ENCODE results near the gene CTNNA2. TPM values are rescaled to one million over a fixed set of nuclear protein-coding genes. Genes with fewer than 3 reads are reported as not detected.

The CTNNA2 gene
- total and polyA plus RNA-seq, 9 of the 15 experiments (the other 6 are each of a cell fraction or from before 2014, with no cell fraction given): 0.03 to 0.40 (median 0.15) TPM

- intact Hi-C loops (cut with micrococcal nuclease) (no loop called here), in situ Hi-C loops (cut with MboI) (no loop called here)
- ATAC-seq: no peak
- no peaks in the 10 kb centered on the region for H4K20me1 ChIP-seq (replicated peaks; ENCODE audit: control insufficient read depth, insufficient read depth, low read length)
- no peaks in the 10 kb centered on the region for H3K36me3 ChIP-seq (ENCODE audit: control insufficient read depth, insufficient read depth, low read length)
- no peak for TF ChIP-seq GTF2E2 (tag; IDR thresholded peaks at IDR 0.05)
- TF ChIP-seq ZNF76 (CRISPR knock-in tag; IDR thresholded peaks at IDR 0.05; ENCODE audit: borderline replicate concordance): no peak
- no peak for TF ChIP-seq MCM2 (IDR thresholded peaks at IDR 0.05; ENCODE audit: low read depth)
- TF ChIP-seq ZNF197 (CRISPR knock-in tag; IDR thresholded peaks at IDR 0.05; ENCODE audit: low read depth): no peak
- no peak for TF ChIP-seq ZFP30 (CRISPR knock-in tag; IDR thresholded peaks at IDR 0.05; ENCODE audit: borderline replicate concordance)
- ChIA-PET CTCF (ENCODE audit: low intra/inter-chr PET ratio) (no interaction called here), POLR2A (no interaction called here)
- 0% methylated on average over 4 of the region's 4 CpGs for WGBS (ENCODE audit: insufficient coverage, low coverage, missing lambda C conversion rate)
- no peak overlapping the region for H2AFZ ChIP-seq (ENCODE audit: low read depth, low read length)
- no TSS peak for BruUV-seq (replicated peaks)
- H3K27me3 ChIP-seq (ENCODE audit: control insufficient read depth in 2 of 2, insufficient read depth in 2 of 2, low read length in 2 of 2): no peaks in the 10 kb centered on the region
- H3K4me2 ChIP-seq (ENCODE audit: insufficient read depth, low read length): no peak overlapping the region
- H3K4me1 ChIP-seq (replicated peaks in 1 of 2; ENCODE audit: control insufficient read depth in 2 of 2, insufficient read depth in 2 of 2, low read length in 2 of 2): no peaks in the 10 kb centered on the region
- H3K9me3 ChIP-seq (replicated peaks; ENCODE audit: control insufficient read depth, insufficient read depth, low read depth, low read length): no peaks in the 10 kb centered on the region; the same call in 1 of the 2 replicates
- H3K4me3 ChIP-seq: no peak overlapping the region
- H3K79me2 ChIP-seq (ENCODE audit: control insufficient read depth, insufficient read depth, low read length): no peaks in the 10 kb centered on the region
- no peaks in the 10 kb centered on the region for H3K9me1 ChIP-seq (ENCODE audit: control insufficient read depth, insufficient read depth, low read length)
- DNase-seq (ENCODE audit: extremely low read depth in 1 of 4, low spot score in 3 of 4): no peak
- H3K27ac ChIP-seq (ENCODE audit: extremely low read depth, low read depth, low read length): no peak overlapping the region
- FAIRE-seq: no peak
- no peak overlapping the region for H3K9ac ChIP-seq (ENCODE audit: insufficient read depth in 1 of 2, low read depth in 2 of 2, low read length in 2 of 2)
Measured at GRCh38 chr2:80560326-80560725, 1047.5 kb downstream of the CTNNA2 start.

GRCh38 chr2:80568011-80568410 lies 1055.2 kb downstream of the CTNNA2 start:
- Histone ChIP-seq H3K9me1 (ENCODE audit: control insufficient read depth, insufficient read depth, low read length) (no peaks in the 10 kb centered on the region), H3K4me1 (replicated peaks in 1 of 2; ENCODE audit: control insufficient read depth in 2 of 2, insufficient read depth in 2 of 2, low read length in 2 of 2) (no peaks in the 10 kb centered on the region), H3K27ac (ENCODE audit: extremely low read depth, low read depth, low read length) (no peak overlapping the region), H3K4me3 (no peak overlapping the region), H3K4me2 (ENCODE audit: insufficient read depth, low read length) (no peak overlapping the region), H4K20me1 (replicated peaks; ENCODE audit: control insufficient read depth, insufficient read depth, low read length) (no peaks in the 10 kb centered on the region), H3K79me2 (ENCODE audit: control insufficient read depth, insufficient read depth, low read length) (no peaks in the 10 kb centered on the region), H3K9me3 (replicated peaks; ENCODE audit: control insufficient read depth, insufficient read depth, low read depth, low read length) (no peaks in the 10 kb centered on the region), H3K9ac (ENCODE audit: insufficient read depth in 1 of 2, low read depth in 2 of 2, low read length in 2 of 2) (no peak overlapping the region), H2AFZ (ENCODE audit: low read depth, low read length) (no peak overlapping the region), H3K36me3 (ENCODE audit: control insufficient read depth, insufficient read depth, low read length) (no peaks in the 10 kb centered on the region), H3K27me3 (ENCODE audit: control insufficient read depth in 2 of 2, insufficient read depth in 2 of 2, low read length in 2 of 2) (no peaks in the 10 kb centered on the region)
- 0% methylated on average over 3 of the region's 3 CpGs for WGBS (ENCODE audit: insufficient coverage, low coverage, missing lambda C conversion rate)
- DNase-seq (ENCODE audit: extremely low read depth in 1 of 4, low spot score in 3 of 4) (no peak), FAIRE-seq (no peak), ATAC-seq (no peak)
- in situ Hi-C loops (cut with MboI) (no loop called here), intact Hi-C loops (cut with micrococcal nuclease) (no loop called here)
- ChIA-PET CTCF (ENCODE audit: low intra/inter-chr PET ratio) (no interaction called here), POLR2A (interaction anchor here (0.7 kb wide), 1 partner anchor 718 kb away, joined by 3 read pairs; no protein-coding TSS in a partner anchor)
- no TSS peak for BruUV-seq (replicated peaks)
- TF ChIP-seq CAMTA2 (CRISPR knock-in tag; conservative IDR thresholded peaks at IDR 0.05): no peak
- TF ChIP-seq, protein P1, sequence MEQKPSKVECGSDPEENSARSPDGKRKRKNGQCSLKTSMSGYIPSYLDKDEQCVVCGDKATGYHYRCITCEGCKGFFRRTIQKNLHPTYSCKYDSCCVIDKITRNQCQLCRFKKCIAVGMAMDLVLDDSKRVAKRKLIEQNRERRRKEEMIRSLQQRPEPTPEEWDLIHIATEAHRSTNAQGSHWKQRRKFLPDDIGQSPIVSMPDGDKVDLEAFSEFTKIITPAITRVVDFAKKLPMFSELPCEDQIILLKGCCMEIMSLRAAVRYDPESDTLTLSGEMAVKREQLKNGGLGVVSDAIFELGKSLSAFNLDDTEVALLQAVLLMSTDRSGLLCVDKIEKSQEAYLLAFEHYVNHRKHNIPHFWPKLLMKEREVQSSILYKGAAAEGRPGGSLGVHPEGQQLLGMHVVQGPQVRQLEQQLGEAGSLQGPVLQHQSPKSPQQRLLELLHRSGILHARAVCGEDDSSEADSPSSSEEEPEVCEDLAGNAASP (IDR thresholded peaks at IDR 0.05): no peak
- no peak for TF ChIP-seq TEAD1 (CRISPR knock-in tag; IDR thresholded peaks at IDR 0.05)
- TF ChIP-seq ZNF354B (CRISPR knock-in tag; IDR thresholded peaks at IDR 0.05): no peak
- TF ChIP-seq NFIX (CRISPR knock-in tag; IDR thresholded peaks at IDR 0.05; ENCODE audit: low read depth): no peak
- no peak for TF ChIP-seq CSDE1 (IDR thresholded peaks at IDR 0.05)
- TF ChIP-seq MCM5 (IDR thresholded peaks at IDR 0.05; ENCODE audit: low read depth): no peak
- TF ChIP-seq KLF1 (tag; IDR thresholded peaks at IDR 0.05): no peak

All from K562 (cell line).